D721Med (cell line): ENCODE measurements around the gene CCDC85A.

Source experiments
- DNase-seq: peaks from one replicate; pipeline ENCODE4 v3.0.0; 2011; ENCODE audit warnings: low spot score; ENCODE audit not compliant: insufficient read length
- FAIRE-seq: peaks from 2 replicates; lab custom pipeline; 2011; peaks lifted over from hg19 to GRCh38; lab: Jason Lieb, UNC
- CTCF ChIP-seq: IDR thresholded peaks from 2 replicates; pipeline ENCODE4 v1.5.1; 2012; ENCODE audit warnings: mild to moderate bottlenecking, control low read depth; ENCODE audit not compliant: insufficient read depth; ENCODE audit errors: missing control alignments

Gene CCDC85A

GRCh38 chr2:56222481-56222880 is 38.7 kb downstream of the CCDC85A start:
- no peak for DNase-seq
- FAIRE-seq = no peak
- no peak for TF ChIP-seq CTCF

- no peak for DNase-seq
- no peak for TF ChIP-seq CTCF
- no peak for FAIRE-seq
These were observed 40.5 kb downstream of the CCDC85A start for GRCh38 chr2:56224316-56224715.

- TF ChIP-seq CTCF = no peak
- DNase-seq = no peak
- no peak for FAIRE-seq
These were observed 44.0 kb downstream of the CCDC85A start for GRCh38 chr2:56227811-56228210.

GRCh38 chr2:56229397-56230060 is 45.7 kb downstream of the CCDC85A start:
- TF ChIP-seq CTCF = no peak
- no peak for DNase-seq
- FAIRE-seq = no peak

- FAIRE-seq (no peak), DNase-seq (no peak)
- no peak for TF ChIP-seq CTCF
These were observed 46.4 kb downstream of the CCDC85A start for GRCh38 chr2:56230156-56230555.

GRCh38 chr2:56231361-56231760 is 47.6 kb downstream of the CCDC85A start:
- TF ChIP-seq CTCF = no peak
- FAIRE-seq (no peak), DNase-seq (no peak)

- DNase-seq (no peak), FAIRE-seq (no peak)
- no peak for TF ChIP-seq CTCF
These were observed 49.1 kb downstream of the CCDC85A start for GRCh38 chr2:56232912-56233311.
